ENCODE results near the gene FBXO22. TPM values are rescaled to one million over a fixed set of nuclear protein-coding genes. Genes with fewer than 3 reads are reported as not detected.

FBXO22 gene
- polyA plus RNA-seq, 1 of the 3 experiments (the other 2 are of a cell fraction): 34.8 TPM

DNA sequence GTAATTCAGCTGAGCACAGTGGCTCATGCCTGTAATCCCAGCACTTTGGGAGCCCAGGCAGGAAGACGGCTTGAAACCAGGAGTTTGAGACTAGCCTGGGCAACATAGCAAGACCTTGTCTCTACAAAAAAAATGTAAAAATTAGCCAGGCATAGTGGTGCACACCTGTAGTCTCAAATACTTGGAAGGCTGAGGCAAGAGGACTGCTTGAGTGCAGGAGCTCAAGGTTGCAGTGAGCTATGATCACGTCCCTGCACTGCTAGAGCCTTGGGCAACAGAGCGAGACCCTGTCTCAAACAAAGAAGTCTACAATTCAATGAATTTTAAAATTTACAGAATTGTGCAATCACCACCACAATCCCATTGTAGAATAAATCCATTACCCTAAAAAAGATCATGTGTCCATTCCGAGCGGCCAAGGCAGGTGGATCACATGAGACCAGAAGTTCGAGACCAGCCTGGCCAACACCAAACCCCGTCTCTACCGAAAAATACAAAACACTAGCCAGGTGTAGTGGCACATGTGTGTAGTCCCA is 45.2 kb downstream of the FBXO22 start:
- H3K79me2 ChIP-seq (ENCODE audit: insufficient read depth): no peaks in the 10 kb centered on the region
- no peaks in the 10 kb centered on the region for H3K27me3 ChIP-seq (ENCODE audit: insufficient read depth)
- H3K27ac ChIP-seq (ENCODE audit: low read depth in 2 of 2, low read length in 1 of 2): no peak overlapping the region
- DNase-seq: no peak
- no peak overlapping the region for H3K4me2 ChIP-seq
- ChIA-PET CTCF (no interaction called here), POLR2A (no interaction called here)
- H3K4me3 ChIP-seq (ENCODE audit: low read depth in 2 of 2, low read length in 1 of 2): no peak overlapping the region
- TF ChIP-seq POLR2AphosphoS5 (IDR thresholded peaks at IDR 0.05; ENCODE audit: low read depth, low read length): no peak
- no peak for TF ChIP-seq RFX5 (IDR thresholded peaks at IDR 0.05; ENCODE audit: low read length)
- H3K9ac ChIP-seq: no peak overlapping the region
- WGBS (ENCODE audit: low lambda C conversion rate): 73% methylated on average over 8 of the region's 8 CpGs
- no peaks in the 10 kb centered on the region for H3K36me3 ChIP-seq (replicated peaks in 1 of 2; ENCODE audit: control insufficient read depth in 1 of 2, insufficient read depth in 2 of 2, low read length in 1 of 2)
- no peaks in the 10 kb centered on the region for H4K20me1 ChIP-seq (ENCODE audit: insufficient read depth)
- H3K4me1 ChIP-seq (ENCODE audit: control insufficient read depth in 1 of 2, insufficient read depth in 2 of 2, low read depth in 1 of 2, low read length in 1 of 2): no peaks in the 10 kb centered on the region
- no peaks in the 10 kb centered on the region for H3K9me2 ChIP-seq
- H3K9me3 ChIP-seq: no peaks in the 10 kb centered on the region
- H2AFZ ChIP-seq (ENCODE audit: low read depth): no peak overlapping the region
- H3F3A ChIP-seq (replicated peaks; ENCODE audit: insufficient read depth): no peaks in the 10 kb centered on the region

DNA sequence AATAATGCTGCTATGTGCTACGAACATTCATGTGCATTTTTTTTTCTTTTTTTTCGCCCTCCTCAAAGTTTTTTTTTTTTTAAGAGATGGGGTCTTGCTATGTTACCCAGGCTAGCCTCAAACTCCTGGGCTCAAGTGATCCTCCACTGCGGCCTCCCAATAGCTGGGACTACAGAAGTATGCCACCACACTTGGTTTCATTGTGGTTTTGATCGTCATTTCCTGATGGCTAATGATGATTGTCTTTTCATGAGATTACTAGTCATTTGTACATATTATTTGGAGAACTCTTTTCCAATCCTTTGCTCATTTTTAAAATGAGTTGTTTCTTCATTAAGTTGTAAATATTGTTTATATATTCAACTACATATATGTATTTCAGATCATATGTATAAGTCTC is 48.8 kb downstream of the FBXO22 start:
- Histone ChIP-seq H3K9me2 (no peaks in the 10 kb centered on the region), H3K27ac (ENCODE audit: low read depth in 2 of 2, low read length in 1 of 2) (no peak overlapping the region), H3K9ac (no peak overlapping the region), H3K79me2 (ENCODE audit: insufficient read depth) (no peaks in the 10 kb centered on the region), H3K4me2 (no peak overlapping the region), H3K4me1 (ENCODE audit: control insufficient read depth in 1 of 2, insufficient read depth in 2 of 2, low read depth in 1 of 2, low read length in 1 of 2) (no peaks in the 10 kb centered on the region), H3K27me3 (ENCODE audit: insufficient read depth) (no peaks in the 10 kb centered on the region), H3F3A (replicated peaks; ENCODE audit: insufficient read depth) (no peaks in the 10 kb centered on the region), H3K9me3 (no peaks in the 10 kb centered on the region), H4K20me1 (ENCODE audit: insufficient read depth) (no peaks in the 10 kb centered on the region), H3K4me3 (ENCODE audit: low read depth in 2 of 2, low read length in 1 of 2) (no peak overlapping the region), H2AFZ (ENCODE audit: low read depth) (no peak overlapping the region), H3K36me3 (replicated peaks in 1 of 2; ENCODE audit: control insufficient read depth in 1 of 2, insufficient read depth in 2 of 2, low read length in 1 of 2) (no peaks in the 10 kb centered on the region)
- no peak for TF ChIP-seq GABPA (IDR thresholded peaks at IDR 0.05; ENCODE audit: low read depth)
- ChIA-PET POLR2A (no interaction called here), CTCF (interaction anchor here (0.6 to 0.8 kb wide), 2 partner anchors 166 to 884 kb away, joined by 3 read pairs; no protein-coding TSS in a partner anchor)
- WGBS (ENCODE audit: low lambda C conversion rate): 78% methylated on average over 4 of the region's 4 CpGs
- no peak for DNase-seq

DNA sequence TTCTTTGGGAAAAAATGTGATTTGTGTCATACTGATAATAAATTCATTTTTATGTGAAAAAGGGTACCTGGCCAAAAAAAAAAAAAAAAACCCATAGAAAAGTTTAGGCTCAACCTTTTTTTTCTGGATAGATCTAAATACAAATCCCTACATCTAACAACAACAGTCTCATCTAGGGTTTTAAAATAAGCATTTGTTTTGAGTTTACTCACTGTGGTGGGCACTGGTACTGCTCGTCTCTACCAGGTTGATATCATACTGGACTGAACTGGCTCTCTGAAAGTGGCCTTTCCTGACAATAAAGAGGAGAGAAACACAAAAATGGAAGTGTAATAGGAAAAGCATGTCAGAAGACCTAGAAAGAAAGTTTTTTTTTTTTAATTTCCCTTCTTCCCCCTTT is 52.0 kb downstream of the FBXO22 start:
- CTCF ChIA-PET: no interaction called here
- Histone ChIP-seq H3K4me3 (ENCODE audit: low read depth in 2 of 2, low read length in 1 of 2) (no peak overlapping the region), H3K4me2 (no peak overlapping the region), H3K9me3 (no peaks in the 10 kb centered on the region), H3K27ac (ENCODE audit: low read depth in 2 of 2, low read length in 1 of 2) (no peak overlapping the region), H4K20me1 (ENCODE audit: insufficient read depth) (no peaks in the 10 kb centered on the region), H3K9me2 (no peaks in the 10 kb centered on the region), H3K79me2 (ENCODE audit: insufficient read depth) (no peaks in the 10 kb centered on the region), H3K36me3 (replicated peaks in 1 of 2; ENCODE audit: control insufficient read depth in 1 of 2, insufficient read depth in 2 of 2, low read length in 1 of 2) (no peaks in the 10 kb centered on the region), H2AFZ (ENCODE audit: low read depth) (no peak overlapping the region), H3K9ac (no peak overlapping the region), H3F3A (replicated peaks; ENCODE audit: insufficient read depth) (no peaks in the 10 kb centered on the region), H3K4me1 (ENCODE audit: control insufficient read depth in 1 of 2, insufficient read depth in 2 of 2, low read depth in 1 of 2, low read length in 1 of 2) (no peaks in the 10 kb centered on the region), H3K27me3 (ENCODE audit: insufficient read depth) (no peaks in the 10 kb centered on the region)
- POLR2A ChIA-PET: no interaction called here
- WGBS (ENCODE audit: low lambda C conversion rate): 34% methylated on average over 1 of the region's 1 CpG
- DNase-seq: no peak
- no peak for TF ChIP-seq NRF1 (IDR thresholded peaks at IDR 0.05; ENCODE audit: low read depth, low read length)
- no peak for TF ChIP-seq CHD2 (IDR thresholded peaks at IDR 0.05; ENCODE audit: low read length, partially characterized antibody)
- TF ChIP-seq TAF1 (IDR thresholded peaks at IDR 0.05; ENCODE audit: borderline replicate concordance, low read depth, low read length): no peak
- TF ChIP-seq, protein P1, sequence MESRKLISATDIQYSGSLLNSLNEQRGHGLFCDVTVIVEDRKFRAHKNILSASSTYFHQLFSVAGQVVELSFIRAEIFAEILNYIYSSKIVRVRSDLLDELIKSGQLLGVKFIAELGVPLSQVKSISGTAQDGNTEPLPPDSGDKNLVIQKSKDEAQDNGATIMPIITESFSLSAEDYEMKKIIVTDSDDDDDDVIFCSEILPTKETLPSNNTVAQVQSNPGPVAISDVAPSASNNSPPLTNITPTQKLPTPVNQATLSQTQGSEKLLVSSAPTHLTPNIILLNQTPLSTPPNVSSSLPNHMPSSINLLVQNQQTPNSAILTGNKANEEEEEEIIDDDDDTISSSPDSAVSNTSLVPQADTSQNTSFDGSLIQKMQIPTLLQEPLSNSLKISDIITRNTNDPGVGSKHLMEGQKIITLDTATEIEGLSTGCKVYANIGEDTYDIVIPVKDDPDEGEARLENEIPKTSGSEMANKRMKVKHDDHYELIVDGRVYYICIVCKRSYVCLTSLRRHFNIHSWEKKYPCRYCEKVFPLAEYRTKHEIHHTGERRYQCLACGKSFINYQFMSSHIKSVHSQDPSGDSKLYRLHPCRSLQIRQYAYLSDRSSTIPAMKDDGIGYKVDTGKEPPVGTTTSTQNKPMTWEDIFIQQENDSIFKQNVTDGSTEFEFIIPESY (IDR thresholded peaks at IDR 0.05; ENCODE audit: borderline replicate concordance, low read depth): no peak
- TF ChIP-seq, protein P2, sequence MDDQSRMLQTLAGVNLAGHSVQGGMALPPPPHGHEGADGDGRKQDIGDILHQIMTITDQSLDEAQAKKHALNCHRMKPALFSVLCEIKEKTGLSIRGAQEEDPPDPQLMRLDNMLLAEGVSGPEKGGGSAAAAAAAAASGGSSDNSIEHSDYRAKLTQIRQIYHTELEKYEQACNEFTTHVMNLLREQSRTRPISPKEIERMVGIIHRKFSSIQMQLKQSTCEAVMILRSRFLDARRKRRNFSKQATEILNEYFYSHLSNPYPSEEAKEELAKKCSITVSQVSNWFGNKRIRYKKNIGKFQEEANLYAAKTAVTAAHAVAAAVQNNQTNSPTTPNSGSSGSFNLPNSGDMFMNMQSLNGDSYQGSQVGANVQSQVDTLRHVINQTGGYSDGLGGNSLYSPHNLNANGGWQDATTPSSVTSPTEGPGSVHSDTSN (IDR thresholded peaks at IDR 0.05): no peak
- TF ChIP-seq, protein P3, sequence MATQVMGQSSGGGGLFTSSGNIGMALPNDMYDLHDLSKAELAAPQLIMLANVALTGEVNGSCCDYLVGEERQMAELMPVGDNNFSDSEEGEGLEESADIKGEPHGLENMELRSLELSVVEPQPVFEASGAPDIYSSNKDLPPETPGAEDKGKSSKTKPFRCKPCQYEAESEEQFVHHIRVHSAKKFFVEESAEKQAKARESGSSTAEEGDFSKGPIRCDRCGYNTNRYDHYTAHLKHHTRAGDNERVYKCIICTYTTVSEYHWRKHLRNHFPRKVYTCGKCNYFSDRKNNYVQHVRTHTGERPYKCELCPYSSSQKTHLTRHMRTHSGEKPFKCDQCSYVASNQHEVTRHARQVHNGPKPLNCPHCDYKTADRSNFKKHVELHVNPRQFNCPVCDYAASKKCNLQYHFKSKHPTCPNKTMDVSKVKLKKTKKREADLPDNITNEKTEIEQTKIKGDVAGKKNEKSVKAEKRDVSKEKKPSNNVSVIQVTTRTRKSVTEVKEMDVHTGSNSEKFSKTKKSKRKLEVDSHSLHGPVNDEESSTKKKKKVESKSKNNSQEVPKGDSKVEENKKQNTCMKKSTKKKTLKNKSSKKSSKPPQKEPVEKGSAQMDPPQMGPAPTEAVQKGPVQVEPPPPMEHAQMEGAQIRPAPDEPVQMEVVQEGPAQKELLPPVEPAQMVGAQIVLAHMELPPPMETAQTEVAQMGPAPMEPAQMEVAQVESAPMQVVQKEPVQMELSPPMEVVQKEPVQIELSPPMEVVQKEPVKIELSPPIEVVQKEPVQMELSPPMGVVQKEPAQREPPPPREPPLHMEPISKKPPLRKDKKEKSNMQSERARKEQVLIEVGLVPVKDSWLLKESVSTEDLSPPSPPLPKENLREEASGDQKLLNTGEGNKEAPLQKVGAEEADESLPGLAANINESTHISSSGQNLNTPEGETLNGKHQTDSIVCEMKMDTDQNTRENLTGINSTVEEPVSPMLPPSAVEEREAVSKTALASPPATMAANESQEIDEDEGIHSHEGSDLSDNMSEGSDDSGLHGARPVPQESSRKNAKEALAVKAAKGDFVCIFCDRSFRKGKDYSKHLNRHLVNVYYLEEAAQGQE (IDR thresholded peaks at IDR 0.05; ENCODE audit: low read depth, low read length): no peak
- TF ChIP-seq, protein P4, sequence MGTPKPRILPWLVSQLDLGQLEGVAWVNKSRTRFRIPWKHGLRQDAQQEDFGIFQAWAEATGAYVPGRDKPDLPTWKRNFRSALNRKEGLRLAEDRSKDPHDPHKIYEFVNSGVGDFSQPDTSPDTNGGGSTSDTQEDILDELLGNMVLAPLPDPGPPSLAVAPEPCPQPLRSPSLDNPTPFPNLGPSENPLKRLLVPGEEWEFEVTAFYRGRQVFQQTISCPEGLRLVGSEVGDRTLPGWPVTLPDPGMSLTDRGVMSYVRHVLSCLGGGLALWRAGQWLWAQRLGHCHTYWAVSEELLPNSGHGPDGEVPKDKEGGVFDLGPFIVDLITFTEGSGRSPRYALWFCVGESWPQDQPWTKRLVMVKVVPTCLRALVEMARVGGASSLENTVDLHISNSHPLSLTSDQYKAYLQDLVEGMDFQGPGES (IDR thresholded peaks at IDR 0.05; ENCODE audit: low read depth, low read length): no peak
- TF ChIP-seq, protein P5, sequence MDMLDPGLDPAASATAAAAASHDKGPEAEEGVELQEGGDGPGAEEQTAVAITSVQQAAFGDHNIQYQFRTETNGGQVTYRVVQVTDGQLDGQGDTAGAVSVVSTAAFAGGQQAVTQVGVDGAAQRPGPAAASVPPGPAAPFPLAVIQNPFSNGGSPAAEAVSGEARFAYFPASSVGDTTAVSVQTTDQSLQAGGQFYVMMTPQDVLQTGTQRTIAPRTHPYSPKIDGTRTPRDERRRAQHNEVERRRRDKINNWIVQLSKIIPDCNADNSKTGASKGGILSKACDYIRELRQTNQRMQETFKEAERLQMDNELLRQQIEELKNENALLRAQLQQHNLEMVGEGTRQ (IDR thresholded peaks at IDR 0.05; ENCODE audit: borderline replicate concordance, low read depth, low read length): no peak
- no peak for TF ChIP-seq ELF1 (IDR thresholded peaks at IDR 0.05)
- no peak for TF ChIP-seq FOSL2 (IDR thresholded peaks at IDR 0.05; ENCODE audit: borderline replicate concordance, low read depth)

All from SK-N-SH (cell line).